Thyroid gland (tissue), 4 donors: ENCODE measurements around the gene SPNS2.

Experiments used
- CTCF ChIP-seq, 6 experiments: fragments of 200-600 bp in 3 of 6; fragments of 450-650 bp in 3 of 6; sonication (generic) in 3 of 6; IDR thresholded peaks; one replicate each; pipeline ENCODE4 v1.5.1; 2016 to 2019; ENCODE audit warnings: antibody characterized with exemption in 6 of 6, mild to moderate bottlenecking in 2 of 6, inconsistent platforms in 1 of 6, moderate library complexity in 1 of 6
- POLR2A ChIP-seq, 2 donors: fragments of 450-650 bp; IDR thresholded peaks; one replicate each; pipeline ENCODE4 v1.6.1; 2017; ENCODE audit warnings: antibody characterized with exemption in 2 of 2, mild to moderate bottlenecking in 2 of 2, moderate library complexity in 1 of 2

- TF ChIP-seq CTCF (IDR thresholded peaks at IDR 0.05) = no peak
- TF ChIP-seq POLR2A (IDR thresholded peaks at IDR 0.05) = no peak
These were observed 18.5 kb upstream of the SPNS2 start for GRCh38 chr17:4479982-4480751.
